Stimulated activated CD8-positive, alpha-beta memory T cell treated with anti-CD3 and anti-CD28 coated beads, Interleukin-7, amount 100 ng/mL, for 4 hours (primary cell): ENCODE results near the gene CYP4A11.
"Not testable (repeated sequence)": the region's sequence is repeated elsewhere in the genome, so short reads cannot be mapped to it uniquely, and the experiment has no call there.

Source experiments
- DNase-seq, 2 donors: peaks; one replicate each; pipeline ENCODE4 v3.0.0-alpha.2; 2020; ENCODE audit warnings: low read depth in 2 of 2

Gene CYP4A11

GRCh38 chr1:46941135-46941694 lies at the start of gene CYP4A11:
Gene CYP4A11 (minus strand): TSS chr1:46941476. CDS start chr1:46941433, 43 bp downstream.
- DNase-seq = no peak

- DNase-seq = not testable (repeated sequence)
Observed at GRCh38 chr1:46990541-46990940, 49.3 kb upstream of the CYP4A11 start.

GRCh38 chr1:46983830-46984586 lies 42.7 kb upstream of the CYP4A11 start:
- no peak for DNase-seq

- DNase-seq = no peak
Observed at GRCh38 chr1:46983166-46983829, 42.0 kb upstream of the CYP4A11 start.

GRCh38 chr1:46969014-46969619 lies 27.8 kb upstream of the CYP4A11 start:
- no peak for DNase-seq

GRCh38 chr1:46962272-46962671 lies 21.0 kb upstream of the CYP4A11 start:
- not testable (repeated sequence) for DNase-seq

GRCh38 chr1:46961066-46961758 lies 19.9 kb upstream of the CYP4A11 start:
- no peak for DNase-seq

GRCh38 chr1:46960250-46960649 lies 19.0 kb upstream of the CYP4A11 start:
- DNase-seq = no peak

GRCh38 chr1:46955116-46955515 lies 13.8 kb upstream of the CYP4A11 start:
- DNase-seq = not testable (repeated sequence)

GRCh38 chr1:46953847-46954246 lies 12.6 kb upstream of the CYP4A11 start:
- not testable (repeated sequence) for DNase-seq

GRCh38 chr1:46949417-46949666 lies 8.1 kb upstream of the CYP4A11 start:
- DNase-seq = not testable (repeated sequence)

- DNase-seq = no peak
Observed at GRCh38 chr1:46948629-46949416, 7.5 kb upstream of the CYP4A11 start.

GRCh38 chr1:46947706-46948105 lies 6.4 kb upstream of the CYP4A11 start:
- DNase-seq = not testable (repeated sequence)

GRCh38 chr1:46942086-46942485 lies 810 bp upstream of the CYP4A11 start:
- no peak for DNase-seq

GRCh38 chr1:46940307-46940706 lies 969 bp downstream of the CYP4A11 start:
- no peak for DNase-seq

GRCh38 chr1:46937270-46937669 lies 4.0 kb downstream of the CYP4A11 start:
- DNase-seq = no peak

- DNase-seq = no peak
Observed at GRCh38 chr1:46936788-46937187, 4.5 kb downstream of the CYP4A11 start.

- DNase-seq = not testable (repeated sequence)
Observed at GRCh38 chr1:46934852-46935251, 6.4 kb downstream of the CYP4A11 start.

GRCh38 chr1:46932020-46932419 lies 9.3 kb downstream of the CYP4A11 start:
- not testable (repeated sequence) for DNase-seq

- DNase-seq = no peak
Observed at GRCh38 chr1:46931151-46931550, 10.1 kb downstream of the CYP4A11 start.

GRCh38 chr1:46927249-46927835 lies 13.9 kb downstream of the CYP4A11 start:
- no peak for DNase-seq
